AG04450 (cell line): ENCODE results near the gene BANF1. TPM values are rescaled to one million over a fixed set of nuclear protein-coding genes. Genes with fewer than 3 reads are reported as not detected.

Experiments used
- CTCF ChIA-PET: fragments of 300-600, 350-600 bp; formaldehyde crosslinking; extraction: SDS; loops from one replicate; lab custom pipeline; 2022; ENCODE audit warnings: antibody characterized with exemption, inconsistent platforms; lab: Charles Lee
- POLR2A ChIA-PET: fragments of 350-600 bp; formaldehyde crosslinking; extraction: SDS; loops from one replicate; lab custom pipeline; 2021; ENCODE audit warnings: antibody characterized with exemption, inconsistent platforms; lab: Yijun Ruan, JAX
- DNase-seq: peaks from one replicate; pipeline ENCODE4 v3.0.0-alpha.2; 2011; ENCODE audit warnings: low read depth, low spot score
- H3K27ac ChIP-seq: one replicate; pipeline ENCODE4 v1.5.1; 2012; ENCODE audit warnings: low read depth, low read length, control low read depth
- H3K27me3 ChIP-seq: one replicate; pipeline ENCODE4 v1.6.0; 2012; ENCODE audit warnings: low read length; ENCODE audit not compliant: control insufficient read depth, insufficient read depth
- H3K4me3 ChIP-seq: 2 replicates; pipeline ENCODE4 v1.5.1; 2011; ENCODE audit warnings: mild to moderate bottlenecking, low read depth, low read length, control low read depth
- H3K9me3 ChIP-seq: 2 replicates; pipeline ENCODE4 v1.5.1; 2012; ENCODE audit warnings: low read length; ENCODE audit not compliant: control insufficient read depth, insufficient read depth
- CTCF ChIP-seq: IDR thresholded peaks from 2 replicates; pipeline ENCODE4 v1.5.1; 2011; ENCODE audit warnings: low read depth, low read length, control low read depth, inconsistent platforms
- polyA plus RNA-seq: library from polyadenylated mRNA; depleted of rRNA; stranded (reverse); fragments of >200 nt; gene quantifications from 2 replicates; pipeline ENCODE4 v1.2.3, GENCODE V29; 2011

BANF1 gene
- polyA plus RNA-seq, 1 experiment: 227 TPM

- Histone ChIP-seq H3K27ac (no peak overlapping the region), H3K9me3 (no peaks in the 10 kb centered on the region; the same call in 1 of the 2 replicates), H3K4me3 (peak overlapping the region; percentile 75), H3K27me3 (no peaks in the 10 kb centered on the region)
- POLR2A ChIA-PET: interaction anchor here (0.7 to 1.7 kb wide), 5 partner anchors 19 to 840 kb away, joined by 3 to 8 read pairs (median 4); partner anchors contain the start of genes CFL1, FIBP, RCE1 and SART1
- TF ChIP-seq CTCF: no peak
- CTCF ChIA-PET: interaction anchor here (0.7 to 1.2 kb wide), 3 partner anchors 19 to 143 kb away, joined by 3 to 7 read pairs (median 3); partner anchors contain the start of genes FIBP and MUS81
- no peak for DNase-seq
Measured at GRCh38 chr11:66003291-66003690, 988 bp downstream of the BANF1 start.

- ChIA-PET POLR2A (no interaction called here), CTCF (interaction anchor here (1.6 kb wide), 1 partner anchor 18 kb away, joined by 5 read pairs; no protein-coding TSS in a partner anchor)
- no peaks in the 10 kb centered on the region for H3K27me3 ChIP-seq
- H3K27ac ChIP-seq: no peak overlapping the region
- H3K4me3 ChIP-seq: no peak overlapping the region
- no peak for DNase-seq
- TF ChIP-seq CTCF: no peak
- no peaks in the 10 kb centered on the region; the same call in 1 of the 2 replicates for H3K9me3 ChIP-seq
Measured at GRCh38 chr11:66004186-66004585, 1.9 kb downstream of the BANF1 start.

GRCh38 chr11:66006134-66006890 lies 4.0 kb downstream of the BANF1 start:
- Histone ChIP-seq H3K4me3 (no peak overlapping the region), H3K27ac (no peak overlapping the region), H3K9me3 (no peaks in the 10 kb centered on the region; the same call in 1 of the 2 replicates), H3K27me3 (no peaks in the 10 kb centered on the region)
- CTCF ChIA-PET: interaction anchor here (0.9 kb wide), 1 partner anchor 17 kb away, joined by 3 read pairs; no protein-coding TSS in a partner anchor
- TF ChIP-seq CTCF: no peak
- POLR2A ChIA-PET: interaction anchor here (0.6 kb wide), 1 partner anchor 246 kb away, joined by 4 read pairs; no protein-coding TSS in a partner anchor
- no peak for DNase-seq

GRCh38 chr11:66006891-66007176 lies 4.5 kb downstream of the BANF1 start:
- DNase-seq: no peak
- H3K27me3 ChIP-seq: no peaks in the 10 kb centered on the region
- CTCF ChIA-PET: interaction anchor here (0.9 to 1.3 kb wide), 2 partner anchors 16 to 31 kb away, joined by 3 to 7 read pairs; no protein-coding TSS in a partner anchor
- no peak overlapping the region for H3K27ac ChIP-seq
- POLR2A ChIA-PET: interaction anchor here (0.6 kb wide), 1 partner anchor 246 kb away, joined by 4 read pairs; no protein-coding TSS in a partner anchor
- H3K9me3 ChIP-seq: no peaks in the 10 kb centered on the region; the same call in 1 of the 2 replicates
- H3K4me3 ChIP-seq: no peak overlapping the region
- TF ChIP-seq CTCF: no peak

GRCh38 chr11:66007201-66007634 lies 4.9 kb downstream of the BANF1 start:
- Histone ChIP-seq H3K27me3 (peaks cover 1% of the 10 kb centered on the region), H3K27ac (no peak overlapping the region), H3K9me3 (no peaks in the 10 kb centered on the region; the same call in 1 of the 2 replicates), H3K4me3 (no peak overlapping the region)
- no peak for DNase-seq
- ChIA-PET CTCF (interaction anchor here (0.9 to 1.3 kb wide), 2 partner anchors 15 to 30 kb away, joined by 3 to 7 read pairs; no protein-coding TSS in a partner anchor), POLR2A (no interaction called here)
- no peak for TF ChIP-seq CTCF
